ENCODE data around the gene CSNK1A1.
A peak's percentile ranks its signal among the peaks of the same experiment; 100 is the strongest.
"Not testable (repeated sequence)": the region's sequence is repeated elsewhere in the genome, so short reads cannot be mapped to it uniquely, and the experiment has no call there.

CSNK1A1 gene

DNA sequence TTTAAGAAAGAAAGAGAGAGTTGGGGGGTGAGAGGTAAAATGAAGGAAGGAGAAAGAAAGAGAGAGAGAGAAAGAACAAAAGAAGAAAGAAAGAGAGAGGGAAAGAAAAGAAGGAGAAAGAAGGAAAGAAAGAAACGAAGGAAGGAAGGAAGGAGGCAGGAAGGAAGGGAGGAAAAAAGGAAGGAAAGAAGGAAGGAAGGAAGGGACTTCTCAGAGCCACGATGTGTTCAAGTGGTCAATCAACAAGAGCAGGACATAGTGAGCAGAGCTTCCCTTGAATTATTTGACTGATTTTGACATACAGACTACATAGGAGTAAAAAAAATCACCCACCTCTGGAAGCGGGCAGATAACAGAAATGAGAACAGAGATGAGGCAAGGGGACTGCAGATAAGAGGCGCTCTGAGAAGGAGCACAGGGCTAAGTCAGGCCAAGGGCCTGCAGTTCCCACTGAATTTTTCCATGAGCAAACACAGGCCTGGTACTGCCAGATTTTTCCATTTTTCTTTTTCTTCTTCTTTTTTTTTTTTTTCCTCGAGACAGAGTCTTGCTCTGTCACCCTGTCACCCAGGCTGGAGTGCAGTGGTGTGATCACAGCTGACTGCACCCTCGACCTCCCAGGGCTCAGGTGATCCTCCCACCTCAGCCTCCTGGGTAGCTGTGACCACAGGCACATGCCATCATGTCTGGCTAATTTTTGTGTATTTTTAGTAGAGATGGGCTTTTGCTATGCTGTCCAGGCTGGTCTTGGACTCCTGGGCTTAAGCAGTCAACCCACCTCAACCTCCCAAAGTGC lies 94.4 kb downstream of the CSNK1A1 start:
- no peak for DNase-seq (ENCODE audit: low read depth)

DNA sequence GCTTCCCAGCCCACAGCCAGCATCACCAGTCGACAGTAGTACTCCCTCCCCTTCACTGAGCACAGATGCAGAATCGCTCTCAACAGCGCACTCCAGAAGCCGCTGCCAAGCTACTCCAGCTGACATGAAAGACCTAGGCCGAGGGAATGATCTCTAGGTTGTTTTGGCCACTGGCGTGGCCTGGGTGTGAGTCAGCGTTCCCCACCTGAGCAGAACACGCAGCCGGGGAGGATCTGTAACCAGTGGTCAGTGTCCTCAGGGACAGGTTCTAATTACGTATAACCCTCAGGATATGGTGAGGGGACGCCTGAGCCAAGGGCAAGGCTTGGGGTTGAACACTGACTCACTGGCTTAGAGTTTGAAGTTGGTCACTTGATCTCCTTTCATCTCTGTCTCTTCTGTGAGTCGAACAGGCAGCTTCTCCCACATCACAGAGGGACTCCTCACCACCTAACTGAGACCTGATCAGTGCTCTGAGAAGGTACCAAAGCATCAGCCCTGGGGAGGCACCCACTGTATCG lies 95.3 kb downstream of the CSNK1A1 start:
- DNase-seq (ENCODE audit: low read depth) = no peak

DNA sequence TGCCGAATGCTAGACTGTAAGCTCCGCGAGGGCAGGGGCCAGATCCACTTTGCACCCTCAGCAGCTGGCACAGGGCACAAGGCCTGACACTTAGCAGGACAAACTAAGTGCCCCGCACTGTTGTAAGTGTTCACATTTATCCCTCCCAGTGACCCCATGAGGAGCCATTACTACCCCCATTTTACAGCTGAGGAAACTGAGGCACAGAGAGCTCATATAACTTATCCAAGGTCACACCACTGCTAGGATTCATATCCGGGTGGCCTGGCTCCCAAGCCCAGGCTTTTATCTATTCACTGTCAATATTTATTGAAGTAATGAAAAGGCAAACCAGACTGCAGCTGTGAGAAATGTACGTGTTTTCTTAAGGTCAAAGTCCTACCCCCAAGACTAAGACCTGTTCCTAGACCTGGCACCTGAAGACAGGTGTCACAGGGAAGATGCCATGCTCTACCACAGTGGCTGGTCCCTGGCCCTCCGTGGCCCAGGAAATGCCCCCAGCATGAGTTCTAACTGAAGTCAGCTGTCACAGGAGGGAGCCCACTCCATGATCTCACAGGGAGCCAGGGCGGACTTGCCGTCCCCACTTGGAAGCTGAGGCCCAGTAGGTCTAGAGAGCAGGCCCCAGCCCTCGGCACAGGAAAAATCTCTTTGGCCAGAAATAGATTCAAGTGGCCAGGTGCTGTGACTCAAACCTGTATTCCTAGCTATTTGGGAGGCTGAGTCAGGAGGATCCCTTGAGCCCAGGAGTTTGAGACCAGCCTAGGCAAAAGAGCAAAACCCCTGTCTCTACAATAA lies 97.4 kb downstream of the CSNK1A1 start:
- DNase-seq (ENCODE audit: low read depth) = no peak

DNA sequence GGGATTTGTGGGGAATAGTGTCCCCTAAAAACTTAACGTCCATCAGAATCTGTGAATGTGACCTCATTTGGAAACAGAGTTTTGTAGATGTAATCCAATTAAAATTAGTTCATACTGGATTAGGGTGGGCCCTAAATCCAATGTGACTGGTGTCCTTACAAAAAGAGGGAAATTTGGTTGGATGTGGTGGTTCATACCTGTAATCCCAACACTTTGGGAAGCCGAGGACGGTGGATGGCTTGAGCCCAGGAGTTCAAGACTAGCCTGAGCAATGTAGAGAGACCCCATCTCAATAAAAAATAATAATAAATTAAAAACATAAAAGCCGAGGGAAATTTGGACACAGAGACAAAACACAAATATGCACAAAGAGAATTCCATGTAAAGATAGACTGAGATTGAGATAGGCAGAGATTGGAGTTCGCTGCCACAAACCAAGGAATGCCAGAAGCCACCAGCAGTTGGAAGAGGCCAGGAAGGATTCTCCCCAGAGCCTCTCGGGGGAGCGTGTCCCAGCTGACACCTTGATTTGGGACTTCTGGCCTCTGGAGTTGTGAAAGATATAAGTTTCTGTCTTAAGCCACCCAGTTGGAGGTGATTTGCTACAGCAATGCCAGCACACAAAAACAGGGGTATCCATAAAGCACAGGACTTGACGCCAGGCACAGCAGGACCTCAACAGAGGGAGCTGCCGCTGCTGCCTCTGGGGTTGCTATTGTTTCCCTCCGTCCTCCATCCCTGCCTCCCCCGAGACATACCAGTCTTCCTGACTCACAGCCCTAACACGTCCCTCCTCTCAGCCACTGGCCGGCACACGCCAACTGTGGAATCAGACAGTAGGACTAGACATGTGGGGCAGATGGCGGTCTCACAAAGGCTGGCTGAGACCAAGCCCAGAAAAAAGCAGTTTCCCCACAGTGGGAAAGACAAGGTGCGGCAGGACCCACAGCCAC lies 98.3 kb downstream of the CSNK1A1 start:
- no peak for DNase-seq (ENCODE audit: low read depth)

DNA sequence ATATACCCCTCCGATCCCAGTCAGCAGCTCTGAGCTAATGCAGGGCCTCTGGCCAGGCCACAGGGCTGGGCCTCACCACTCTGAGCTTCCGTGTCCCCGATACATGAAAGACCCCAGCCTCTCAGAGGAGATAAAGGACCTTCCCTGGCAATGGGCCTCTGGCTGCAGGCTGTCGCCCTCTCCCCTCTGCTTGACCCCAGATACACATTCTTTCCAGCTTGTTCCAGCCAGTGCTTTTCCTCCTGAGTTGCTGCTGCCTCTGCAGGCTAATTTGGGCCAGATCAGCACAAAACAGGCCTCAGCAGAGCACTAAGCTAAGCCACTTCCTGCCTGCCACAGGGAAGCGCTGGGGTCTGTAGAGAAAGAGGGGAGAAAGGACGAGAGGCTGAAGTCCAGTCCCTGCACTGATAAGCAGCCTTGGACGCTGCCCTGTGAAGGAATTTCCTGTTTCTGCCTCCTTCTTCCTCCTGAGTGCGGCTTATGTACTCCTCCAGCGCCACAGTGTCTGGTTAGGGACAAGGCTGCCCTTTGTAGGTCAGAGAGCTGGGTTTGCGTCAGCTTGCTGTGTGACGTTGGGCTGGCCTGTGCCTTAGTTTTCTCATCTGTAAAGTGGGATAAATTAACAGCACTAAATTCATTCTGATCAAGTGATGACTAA lies 99.1 kb downstream of the CSNK1A1 start:
- no peak for DNase-seq (ENCODE audit: low read depth)

DNA sequence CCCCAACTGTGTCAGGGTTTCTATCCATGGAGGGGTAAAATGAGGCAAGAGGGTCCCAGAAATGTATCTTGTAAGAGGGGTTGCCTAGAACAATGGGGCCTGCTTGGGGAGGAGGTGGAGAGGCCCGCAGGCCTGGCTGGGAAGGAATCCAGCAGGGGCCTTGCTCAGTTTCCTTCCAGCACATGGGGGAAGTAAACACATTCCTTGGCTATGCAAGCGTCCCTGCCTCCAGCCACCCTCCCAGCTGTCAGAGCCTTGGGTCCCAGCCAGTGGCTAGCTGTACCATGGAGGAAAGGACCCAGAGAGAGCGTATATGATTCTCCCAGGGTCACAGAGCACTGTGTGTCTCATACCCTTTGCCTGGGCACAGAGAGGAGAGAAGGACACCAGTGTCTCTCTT lies 101.0 kb downstream of the CSNK1A1 start:
- no peak for DNase-seq (ENCODE audit: low read depth)

DNA sequence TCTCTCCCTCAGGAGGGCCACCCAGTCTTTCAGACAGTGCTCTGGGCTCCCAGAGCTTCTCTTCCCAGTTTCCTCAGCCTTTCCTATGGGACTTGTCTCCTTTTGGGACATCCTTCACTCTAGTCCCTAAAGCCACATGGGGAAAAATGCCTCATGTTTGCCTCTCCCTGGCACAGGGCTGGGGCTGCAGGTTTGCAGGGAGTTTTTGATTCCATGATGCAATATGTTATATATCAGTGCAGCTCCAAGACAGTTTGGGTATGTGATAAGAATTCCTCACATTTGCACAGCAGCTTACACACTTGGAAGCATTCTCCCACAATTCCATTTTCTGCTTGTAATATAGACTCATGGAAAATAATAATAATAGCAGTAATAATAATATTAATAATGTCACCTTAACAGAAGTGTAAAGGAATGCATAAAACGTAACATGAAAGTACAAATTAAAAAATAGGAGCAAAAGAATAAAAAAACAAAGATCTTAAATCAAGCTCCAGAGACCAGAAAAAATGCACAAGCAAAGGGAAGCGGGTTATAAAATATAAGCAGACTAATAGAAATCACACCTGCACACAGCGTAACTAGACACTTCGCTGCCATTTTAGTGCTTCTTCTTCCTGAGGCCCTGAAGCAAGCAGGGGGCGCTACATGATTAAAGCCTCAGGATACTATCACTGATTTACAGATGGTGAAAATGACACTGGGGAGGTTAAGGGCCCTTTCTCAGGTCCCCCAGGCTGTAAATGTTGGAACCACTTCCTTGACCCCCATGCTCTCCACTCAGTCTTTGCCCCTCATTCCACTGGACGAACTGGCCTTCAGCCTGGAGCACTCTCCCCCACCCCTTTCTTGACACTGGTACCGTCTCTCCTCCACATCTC lies 102.2 kb downstream of the CSNK1A1 start:
- no peak for DNase-seq (ENCODE audit: low read depth)

DNA sequence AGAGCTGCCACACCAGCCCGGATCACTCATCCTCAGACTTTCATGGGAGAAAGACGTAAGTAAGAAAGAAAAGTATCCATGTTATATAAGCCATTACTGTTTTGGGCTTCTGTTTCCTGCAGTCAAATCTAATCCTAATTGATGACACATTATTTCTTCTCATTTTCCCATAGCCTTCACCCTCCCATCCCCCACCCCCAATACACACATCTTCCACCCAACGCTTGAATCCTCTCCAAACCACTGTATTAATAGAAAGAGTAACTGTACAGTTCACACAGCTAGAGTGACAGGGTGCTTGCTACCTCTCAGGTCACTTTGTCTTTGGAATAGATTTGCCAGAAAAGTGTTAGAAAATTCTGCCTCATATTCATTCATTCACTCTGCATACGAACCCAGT lies 102.8 kb downstream of the CSNK1A1 start:
- DNase-seq (ENCODE audit: low read depth) = no peak

DNA sequence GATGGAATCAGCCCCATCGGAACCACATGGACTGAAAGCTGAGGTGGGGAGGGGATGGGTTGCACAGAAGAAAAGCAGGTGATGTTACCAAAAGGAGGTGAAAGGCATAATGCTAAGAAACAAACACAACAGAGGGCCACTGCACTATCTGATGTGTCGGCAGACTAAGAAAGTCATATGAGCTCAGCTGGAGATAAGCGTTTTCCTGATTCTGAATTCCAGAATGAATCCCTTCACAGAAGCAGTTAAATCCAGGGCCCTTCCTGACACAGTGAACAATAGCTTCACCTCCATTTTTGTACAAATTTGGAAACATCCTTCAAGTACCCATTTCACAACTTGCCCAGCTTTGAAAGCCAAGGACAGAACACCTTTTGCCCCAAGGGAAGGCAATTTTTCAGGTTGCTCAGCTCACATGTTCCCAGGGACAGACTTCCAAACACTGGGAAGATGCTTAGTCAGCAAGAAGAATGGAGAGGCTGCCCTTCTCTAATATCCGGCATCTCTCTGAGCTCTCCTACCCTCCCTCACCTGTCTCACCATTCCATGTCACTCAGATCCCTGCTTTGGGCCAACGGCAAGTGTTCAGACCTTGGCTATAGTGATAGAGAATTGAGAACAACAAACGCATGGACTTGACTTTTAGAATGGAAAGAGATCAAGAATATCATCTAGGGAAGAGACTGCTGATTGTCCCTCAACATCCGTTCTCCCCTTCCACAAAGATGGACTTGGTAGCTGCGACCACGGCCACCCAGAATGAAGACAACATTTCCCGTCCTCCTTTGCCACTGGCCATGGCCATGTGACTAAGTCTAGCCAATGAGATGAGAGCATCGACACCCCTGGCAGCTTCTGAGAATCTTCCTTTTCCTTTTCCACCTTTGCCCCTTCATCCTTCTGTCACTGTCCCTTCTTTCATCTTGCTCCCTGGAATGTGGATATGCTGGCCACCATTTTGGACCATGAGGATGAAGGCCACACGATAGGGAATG lies 103.6 kb downstream of the CSNK1A1 start:
- no peak for DNase-seq (ENCODE audit: low read depth)

DNA sequence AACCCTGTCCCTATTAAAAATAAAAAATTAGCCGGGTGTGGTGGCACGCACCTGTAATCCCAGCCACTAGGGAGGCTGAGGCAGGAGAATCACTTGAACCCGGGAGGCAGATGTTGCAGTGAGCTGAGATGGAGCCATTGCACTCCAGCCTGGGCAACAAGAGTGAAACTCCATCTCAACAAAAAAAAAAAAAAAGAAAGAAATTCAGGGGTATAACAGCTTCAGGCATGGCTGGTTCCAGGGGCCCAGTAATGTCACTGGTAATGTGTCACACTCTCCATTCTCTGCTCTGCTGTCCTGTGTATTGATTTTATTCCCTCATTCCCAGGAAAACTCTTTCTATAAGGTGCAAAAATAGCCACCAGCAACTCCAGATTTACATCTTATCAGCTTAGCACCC lies 104.4 kb downstream of the CSNK1A1 start:
- not testable (repeated sequence) for DNase-seq (ENCODE audit: low read depth)

DNA sequence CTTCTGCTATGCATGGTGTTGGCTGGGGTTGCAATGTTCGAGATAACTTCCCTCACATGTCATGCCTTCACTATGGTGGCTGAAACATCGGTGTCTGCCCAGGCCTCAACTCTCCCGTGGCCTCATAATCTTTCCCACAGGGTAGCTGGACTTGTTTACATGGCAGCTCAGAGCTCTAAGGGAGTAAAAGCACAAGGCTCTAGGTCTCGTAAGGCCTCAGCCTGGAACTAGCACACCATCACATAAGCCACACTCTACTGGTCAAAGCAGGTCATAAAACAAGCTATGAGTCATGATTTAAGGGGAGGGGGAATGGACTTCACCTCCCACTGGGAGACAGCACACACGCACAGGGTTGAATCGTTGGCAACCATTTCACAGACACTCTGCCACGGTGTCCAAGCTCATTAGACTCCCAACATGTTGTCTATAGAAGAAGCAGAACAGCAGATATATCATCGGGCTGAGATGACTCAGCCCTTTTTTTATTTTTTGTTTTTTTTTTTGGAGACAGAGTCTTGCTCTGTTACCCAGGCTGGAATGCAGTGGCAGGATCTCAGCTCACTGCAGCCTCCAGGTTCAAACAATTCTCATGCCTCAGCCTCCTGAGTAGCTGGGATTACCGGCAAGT lies 105.4 kb downstream of the CSNK1A1 start:
- no peak for DNase-seq (ENCODE audit: low read depth)

DNA sequence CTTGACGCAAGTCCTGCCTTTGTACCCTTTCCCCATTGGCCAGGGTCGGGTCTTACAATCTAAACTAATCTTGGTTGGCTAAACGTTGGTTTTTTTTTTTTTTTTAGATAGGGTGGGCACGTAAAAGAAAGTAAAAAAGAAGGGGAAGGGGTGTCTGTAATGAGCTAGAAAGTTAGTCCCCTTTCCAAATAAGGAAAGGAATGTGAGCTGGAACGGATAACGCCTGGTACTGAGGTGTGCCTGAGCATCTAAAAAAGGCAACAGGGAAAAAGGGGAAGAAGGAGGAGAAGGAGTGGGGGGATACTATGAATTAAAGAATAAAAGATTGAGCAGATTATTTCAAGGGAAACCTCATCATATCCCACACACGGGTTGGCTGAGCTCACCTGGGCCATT lies 105.9 kb downstream of the CSNK1A1 start:
- DNase-seq (ENCODE audit: low read depth) = no peak

DNA sequence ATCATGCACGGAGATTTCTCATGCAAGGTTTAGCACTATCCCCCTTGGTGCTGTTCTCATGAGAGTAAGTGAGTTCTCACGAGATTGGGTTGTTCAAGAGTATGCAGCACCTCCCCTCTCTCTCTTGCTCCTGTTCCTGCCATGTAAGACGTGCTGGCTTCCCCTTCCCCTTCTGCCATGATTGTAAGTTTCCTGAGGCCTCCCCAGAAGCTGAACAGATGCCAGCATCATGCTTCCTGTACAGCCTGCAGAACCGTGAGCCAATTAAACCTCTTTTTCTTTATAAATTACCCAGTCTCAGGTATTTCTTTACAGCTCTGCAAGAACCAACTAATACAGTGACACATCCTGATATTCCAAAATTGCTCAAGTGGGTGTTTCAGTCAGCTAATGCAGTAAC lies 106.8 kb downstream of the CSNK1A1 start:
- not testable (repeated sequence) for DNase-seq (ENCODE audit: low read depth)

DNA sequence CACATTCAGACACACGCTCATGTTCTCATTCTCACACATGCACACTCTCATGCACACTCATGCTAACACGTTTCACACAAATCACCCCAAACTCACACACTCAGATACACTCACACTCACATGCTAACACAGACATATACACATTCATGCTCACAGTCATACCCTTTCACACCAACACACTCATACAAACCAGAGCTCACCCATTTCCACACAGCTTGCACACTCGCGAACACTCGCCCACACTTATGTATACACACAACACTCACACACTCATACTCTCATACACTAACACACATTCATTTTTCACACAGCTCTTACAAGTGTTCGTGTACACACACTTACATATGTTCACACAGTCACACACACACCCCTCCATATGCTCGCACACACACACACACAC lies 108.0 kb downstream of the CSNK1A1 start:
- DNase-seq (ENCODE audit: low read depth) = no peak

DNA sequence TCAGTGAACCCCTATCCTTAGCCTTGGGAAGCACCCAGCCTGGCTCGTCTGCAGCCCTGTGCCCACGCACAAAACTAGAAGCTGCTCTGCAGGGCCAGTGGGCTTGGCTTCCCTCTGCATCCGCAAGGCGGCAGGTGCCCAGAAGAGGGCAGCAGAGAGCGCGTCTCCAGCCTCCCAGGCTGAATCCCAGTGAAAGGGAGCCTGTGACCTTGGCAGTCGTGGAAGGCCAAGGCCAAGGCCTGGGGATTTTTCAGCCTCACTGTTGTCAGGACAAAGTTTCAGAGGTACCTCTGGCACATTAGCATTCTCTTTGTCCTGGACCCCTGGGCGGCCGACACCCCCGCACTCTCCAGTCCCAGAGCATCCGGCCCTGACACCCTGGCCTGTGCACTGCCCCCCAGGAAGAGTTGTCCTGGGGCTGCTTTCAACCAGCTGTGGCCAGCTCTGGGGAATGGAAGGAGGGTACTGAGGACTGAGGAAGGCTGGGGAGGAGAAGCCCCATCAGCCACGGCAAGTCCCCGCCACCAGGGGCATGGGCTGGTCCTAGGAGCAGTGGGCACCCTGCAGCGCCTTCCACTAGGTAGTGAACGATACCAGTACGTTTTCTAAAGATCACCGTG lies 108.6 kb downstream of the CSNK1A1 start:
- DNase-seq (ENCODE audit: low read depth) = peak; percentile 49
